ENCODE results near the gene MYPN.

DNA sequence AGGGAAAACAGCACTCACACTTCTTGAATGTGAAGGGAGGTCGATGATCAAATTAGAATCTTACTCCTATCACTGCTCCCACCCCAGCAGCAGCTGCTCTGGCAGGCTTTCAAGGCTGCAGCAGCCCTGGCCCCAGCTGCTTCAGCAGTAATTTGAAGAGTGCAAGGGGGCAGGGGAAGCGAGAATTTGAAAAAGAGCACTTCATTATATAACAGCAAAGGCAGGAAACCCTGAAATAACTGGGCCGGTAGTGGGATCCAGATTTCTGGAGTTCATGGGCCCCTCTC lies 44.9 kb downstream of the MYPN start:
- TF ChIP-seq SPI1 (IDR thresholded peaks at IDR 0.05; ENCODE audit: low read depth, low read length) (no peak), POLR2A (IDR thresholded peaks at IDR 0.05; ENCODE audit: low read depth, low read length) (no peak)

Data from GM12891 (cell line).